ENCODE measurements around the gene RGL2.

- TF ChIP-seq, protein P1, sequence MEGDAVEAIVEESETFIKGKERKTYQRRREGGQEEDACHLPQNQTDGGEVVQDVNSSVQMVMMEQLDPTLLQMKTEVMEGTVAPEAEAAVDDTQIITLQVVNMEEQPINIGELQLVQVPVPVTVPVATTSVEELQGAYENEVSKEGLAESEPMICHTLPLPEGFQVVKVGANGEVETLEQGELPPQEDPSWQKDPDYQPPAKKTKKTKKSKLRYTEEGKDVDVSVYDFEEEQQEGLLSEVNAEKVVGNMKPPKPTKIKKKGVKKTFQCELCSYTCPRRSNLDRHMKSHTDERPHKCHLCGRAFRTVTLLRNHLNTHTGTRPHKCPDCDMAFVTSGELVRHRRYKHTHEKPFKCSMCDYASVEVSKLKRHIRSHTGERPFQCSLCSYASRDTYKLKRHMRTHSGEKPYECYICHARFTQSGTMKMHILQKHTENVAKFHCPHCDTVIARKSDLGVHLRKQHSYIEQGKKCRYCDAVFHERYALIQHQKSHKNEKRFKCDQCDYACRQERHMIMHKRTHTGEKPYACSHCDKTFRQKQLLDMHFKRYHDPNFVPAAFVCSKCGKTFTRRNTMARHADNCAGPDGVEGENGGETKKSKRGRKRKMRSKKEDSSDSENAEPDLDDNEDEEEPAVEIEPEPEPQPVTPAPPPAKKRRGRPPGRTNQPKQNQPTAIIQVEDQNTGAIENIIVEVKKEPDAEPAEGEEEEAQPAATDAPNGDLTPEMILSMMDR (IDR thresholded peaks at IDR 0.05; ENCODE audit: poor library complexity), result no peak
- TF ChIP-seq EZH2 (IDR thresholded peaks at IDR 0.05; ENCODE audit: borderline replicate concordance), result no peak
Observed at GRCh38 chr6:33290459-33290858, 8.3 kb downstream of the RGL2 start.
